NOMO-1 treated with DMSO at 0.1 percent for 48 hours (cell line): Measurements from ENCODE around the gene NRP2.

ENCODE experiments used
- DNase-seq: peaks from one replicate; lab custom pipeline; 2025; ENCODE audit not compliant: unreplicated experiment; lab: John Stamatoyannopoulos, UW

NRP2 gene

DNA sequence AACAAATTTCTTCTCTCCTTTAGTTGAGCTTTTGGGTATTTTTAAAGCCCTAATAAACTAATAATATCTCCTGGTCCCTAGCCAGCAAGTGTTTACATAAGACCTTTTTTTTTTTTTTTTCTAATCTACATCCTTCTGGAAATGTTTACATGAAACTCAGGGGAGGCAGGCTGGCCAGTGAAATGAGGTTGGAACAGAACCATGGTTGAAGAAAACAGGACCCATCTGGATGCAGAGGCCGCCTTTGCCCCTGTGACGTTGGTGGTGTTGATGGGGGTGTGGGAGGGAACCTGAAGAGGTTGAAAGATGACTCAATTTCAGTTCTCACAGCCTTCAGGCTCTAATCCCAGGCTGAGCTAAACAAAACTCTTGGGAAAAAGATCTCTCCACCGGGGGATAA is 118.5 kb downstream of the NRP2 start:
- no peak for DNase-seq

DNA sequence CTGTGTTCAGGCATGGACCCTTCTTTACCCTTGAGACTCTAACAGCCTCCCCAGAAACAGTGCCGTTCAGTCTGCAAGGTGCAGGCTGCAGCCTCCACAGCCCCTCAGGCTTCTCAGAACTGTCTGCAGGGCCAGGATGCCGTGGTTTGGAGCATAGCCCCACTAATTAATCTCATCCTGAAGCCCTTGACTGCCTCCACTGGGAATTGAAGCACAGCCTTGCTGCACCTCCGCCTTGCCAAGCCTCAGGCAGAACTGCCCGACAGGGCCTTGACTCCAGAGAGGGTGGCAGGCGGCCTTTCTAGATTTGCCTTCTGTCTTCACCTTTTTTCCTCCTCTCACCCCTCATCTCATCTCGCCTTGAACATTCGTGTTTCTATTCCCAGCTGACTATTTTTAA is 119.8 kb downstream of the NRP2 start:
- DNase-seq: no peak

DNA sequence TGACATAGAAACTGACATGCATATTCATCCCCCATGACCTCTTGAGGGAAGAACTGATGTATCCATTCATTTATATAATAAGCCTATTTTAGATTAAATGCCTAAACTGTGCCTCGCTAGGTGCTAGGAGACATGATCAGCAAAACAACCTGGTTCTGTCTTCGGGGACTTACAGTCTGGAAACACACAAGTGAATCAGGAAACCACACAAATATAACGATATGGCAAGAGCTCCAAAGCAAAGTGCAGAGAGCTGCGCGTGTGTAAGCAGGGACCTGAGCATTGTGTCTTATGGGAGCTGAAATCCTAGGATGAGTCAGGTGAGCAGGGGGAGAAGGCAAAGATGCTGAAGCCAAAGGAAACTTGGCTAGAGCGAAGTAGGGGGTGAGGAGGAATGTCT is 120.6 kb downstream of the NRP2 start:
- DNase-seq: no peak

DNA sequence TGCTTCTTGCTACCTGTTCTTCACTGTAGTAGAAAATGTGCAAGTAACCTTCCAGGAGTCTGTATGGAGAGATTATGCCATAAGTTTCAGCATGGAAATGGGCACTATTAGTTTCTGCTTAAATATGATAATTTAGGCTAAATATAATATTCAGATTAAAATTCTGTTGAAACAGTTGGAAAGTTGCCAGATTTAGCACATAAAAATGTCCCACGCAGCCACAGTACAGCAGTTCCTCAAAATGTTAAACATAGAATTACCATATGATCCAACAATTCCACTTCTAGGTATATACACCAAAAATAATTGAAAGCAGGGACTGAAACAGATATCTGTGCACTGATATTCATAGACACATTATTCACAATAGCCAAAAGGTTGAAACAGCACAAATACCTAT is 121.2 kb downstream of the NRP2 start:
- DNase-seq: peak; percentile 11

DNA sequence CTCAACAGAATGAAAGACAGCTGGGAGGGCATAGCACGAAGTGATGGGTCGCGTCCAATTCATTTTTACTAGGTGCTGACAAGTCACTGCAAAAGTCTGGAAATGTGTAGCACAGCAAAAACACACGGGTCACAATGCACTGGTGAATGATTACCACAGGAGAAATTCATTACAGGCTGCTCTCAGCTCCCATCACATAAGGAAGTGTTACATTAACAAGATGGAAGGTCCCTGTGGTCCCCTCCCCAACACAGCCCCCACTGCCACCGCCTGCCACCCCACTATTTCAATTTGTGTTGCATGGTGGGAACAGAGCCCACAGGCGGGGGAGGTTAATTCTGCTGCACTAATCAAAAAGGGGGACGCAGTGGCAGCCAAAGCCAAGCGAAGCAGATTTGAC is 122.8 kb downstream of the NRP2 start:
- no peak for DNase-seq

DNA sequence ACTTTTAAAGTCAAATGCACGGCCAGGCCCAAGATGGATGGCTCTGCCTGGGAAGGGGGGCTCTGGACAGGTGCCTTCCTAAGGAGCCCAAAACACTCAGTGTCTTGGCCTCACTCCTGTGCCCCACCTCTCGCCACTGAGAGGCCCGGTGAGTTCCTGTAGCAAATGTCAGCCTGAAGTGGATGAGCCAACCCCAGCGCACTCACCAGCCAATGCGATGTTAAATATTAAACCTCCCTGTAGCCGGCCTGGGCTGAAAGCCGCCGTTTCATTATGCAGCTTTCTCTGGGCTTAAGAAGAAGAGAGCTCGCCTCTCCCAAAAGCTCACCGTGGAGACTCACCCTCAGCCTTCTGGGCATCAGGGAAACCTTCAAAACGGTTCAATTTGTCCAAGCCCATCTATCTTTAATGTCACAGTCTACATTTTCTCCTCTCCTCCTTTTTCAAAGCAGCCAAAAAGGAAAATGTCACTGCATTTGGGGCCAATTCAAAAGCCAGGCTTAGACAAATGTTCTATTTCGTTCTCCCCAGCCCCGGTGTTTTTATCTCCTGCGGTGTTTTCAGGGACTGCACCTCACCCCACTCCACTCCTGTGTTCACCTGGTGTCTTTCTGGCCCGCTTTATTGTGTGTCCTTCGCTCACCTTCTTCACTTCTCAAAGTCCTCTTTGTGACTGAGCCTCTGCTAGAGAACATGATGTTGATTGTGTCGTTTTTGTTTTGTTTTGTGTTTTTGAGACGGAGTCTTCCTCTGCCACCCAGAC is 124.0 kb downstream of the NRP2 start:
- DNase-seq: no peak

DNA sequence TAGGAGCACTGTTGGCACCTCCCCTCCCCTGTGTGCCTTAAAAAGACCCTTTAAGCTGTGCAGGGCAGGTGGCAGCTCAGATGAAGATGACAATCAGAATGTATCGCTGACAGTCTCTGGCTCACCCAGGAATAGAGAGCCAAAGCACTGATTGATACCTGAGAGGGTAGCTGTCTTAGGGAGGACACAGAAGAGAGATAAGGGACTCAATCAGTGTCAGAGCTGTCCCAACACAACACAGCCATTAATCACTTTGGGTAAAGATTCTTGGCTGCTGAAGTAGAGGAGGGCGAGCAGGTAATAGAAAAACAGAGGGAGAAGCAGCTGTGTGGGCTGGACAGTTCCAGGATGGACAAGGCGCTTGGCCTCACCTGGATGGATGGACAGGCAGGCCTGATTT is 124.9 kb downstream of the NRP2 start:
- no peak for DNase-seq

DNA sequence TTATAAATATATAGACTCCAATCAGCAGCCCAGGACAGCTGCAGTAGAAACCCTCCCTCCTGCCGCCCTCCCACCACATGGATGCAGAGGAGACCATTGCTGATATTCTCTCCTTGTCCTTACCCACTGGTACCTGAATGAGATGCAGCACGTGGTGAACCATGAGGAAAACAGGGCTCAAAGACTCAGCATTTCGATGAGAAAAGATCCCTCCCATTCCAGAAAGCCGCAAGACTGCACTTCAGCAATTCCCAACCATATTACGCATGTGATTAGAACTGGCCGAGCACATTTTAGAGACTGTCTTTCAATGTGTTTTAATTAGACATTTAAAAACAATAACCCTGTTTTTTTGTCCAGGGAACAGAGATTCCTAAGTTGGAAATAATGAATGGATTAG is 125.5 kb downstream of the NRP2 start:
- no peak for DNase-seq

DNA sequence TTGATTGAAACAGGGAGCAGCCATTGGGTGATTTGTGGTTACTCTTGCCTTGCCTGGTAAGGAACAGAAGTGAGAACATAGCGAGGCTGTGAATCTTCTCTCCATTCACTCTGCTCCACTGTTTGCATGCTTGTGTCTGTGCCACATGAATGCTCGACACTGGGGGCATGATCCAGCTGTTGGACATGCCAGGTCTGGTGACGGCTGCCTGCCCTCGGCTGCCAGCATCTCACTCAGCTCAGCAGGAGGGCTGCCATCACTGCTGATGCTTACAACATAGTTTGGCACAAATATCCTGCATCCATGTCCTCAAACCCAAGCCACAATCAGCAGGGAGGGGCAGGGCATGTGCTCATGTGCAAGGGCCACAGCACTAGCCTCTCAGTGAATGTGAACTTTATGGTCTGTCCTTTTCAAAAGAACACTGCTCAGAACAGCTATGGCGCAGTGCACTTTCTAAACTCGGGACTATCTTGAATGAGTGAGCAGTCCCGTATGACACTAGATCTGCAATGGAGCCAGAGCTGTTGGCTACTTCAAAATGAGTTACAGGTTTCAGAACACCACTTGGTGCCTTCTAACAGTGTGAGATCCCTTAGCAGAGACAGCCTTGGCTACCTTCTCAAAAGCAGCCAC is 126.3 kb downstream of the NRP2 start:
- no peak for DNase-seq

DNA sequence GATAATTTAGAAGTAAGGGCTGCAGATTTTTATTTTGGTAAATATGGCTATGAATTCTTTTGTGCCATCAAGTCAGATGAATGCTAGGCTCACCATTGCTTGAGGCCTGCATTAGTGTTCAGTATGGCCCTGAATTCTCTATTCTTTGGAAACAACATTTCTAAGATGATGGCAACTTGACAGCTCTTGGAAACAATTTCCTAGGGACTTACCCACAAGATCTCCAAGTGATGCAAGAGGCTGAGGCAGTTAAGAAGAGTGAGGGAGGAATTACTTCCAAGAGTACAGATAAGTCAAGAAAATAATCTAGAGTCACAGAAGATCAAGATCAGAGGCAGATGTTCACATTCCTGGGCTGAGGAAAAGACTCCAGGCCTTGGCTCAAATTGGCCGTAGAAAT is 129.1 kb downstream of the NRP2 start:
- DNase-seq: no peak

DNA sequence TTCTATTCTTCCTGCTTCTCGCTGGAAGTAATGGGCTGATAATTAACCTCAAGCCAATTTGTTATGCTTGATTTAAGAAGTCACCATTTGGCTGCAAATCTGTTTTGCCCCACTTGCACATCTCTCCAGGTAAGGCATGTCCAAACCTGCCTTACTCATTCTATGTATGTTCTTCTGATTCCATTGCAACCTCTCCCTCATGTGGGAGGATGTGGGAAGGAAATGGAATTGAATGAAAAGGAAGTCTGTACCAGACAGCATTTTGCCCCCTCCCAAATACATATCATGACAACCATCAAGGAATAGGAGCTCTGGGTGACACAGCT is 131.7 kb downstream of the NRP2 start:
- DNase-seq: no peak

DNA sequence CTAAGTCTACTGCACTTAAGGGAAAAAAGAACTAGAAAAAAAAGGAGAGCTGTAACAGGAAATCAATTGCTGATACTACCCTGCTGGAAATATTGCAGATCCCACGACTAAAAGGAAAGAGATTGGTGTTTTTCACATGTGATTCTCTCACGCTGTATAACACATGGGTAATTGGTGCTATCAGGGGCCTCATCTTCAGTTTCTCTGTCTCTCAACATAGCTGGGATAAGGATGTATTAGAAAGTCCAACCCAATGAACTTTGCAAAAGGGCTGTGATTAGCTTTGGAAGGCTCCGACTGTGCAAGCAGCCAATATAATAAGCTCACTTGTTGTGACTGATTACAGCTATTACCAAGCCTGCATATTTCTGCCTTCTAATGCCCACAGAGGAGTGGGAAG is 133.4 kb downstream of the NRP2 start:
- no peak for DNase-seq

DNA sequence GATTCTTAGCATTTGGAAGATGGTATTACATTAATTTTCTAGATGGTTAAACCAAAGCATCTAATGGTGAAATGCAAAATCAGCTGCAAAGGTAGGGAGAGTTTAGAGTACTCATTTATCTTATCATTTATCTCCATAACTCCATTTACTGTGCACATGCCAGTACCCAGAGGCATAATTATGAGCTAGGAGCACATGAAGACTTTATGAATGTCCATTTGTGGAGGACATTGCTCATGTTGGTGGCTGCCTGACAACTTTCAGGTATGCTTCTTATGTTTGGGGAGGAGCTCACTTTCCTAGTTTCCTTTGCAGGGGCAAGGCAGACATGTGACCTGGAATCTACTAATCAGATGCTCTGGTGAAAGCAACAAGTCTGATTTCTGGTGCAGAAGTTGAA is 134.0 kb downstream of the NRP2 start:
- no peak for DNase-seq

DNA sequence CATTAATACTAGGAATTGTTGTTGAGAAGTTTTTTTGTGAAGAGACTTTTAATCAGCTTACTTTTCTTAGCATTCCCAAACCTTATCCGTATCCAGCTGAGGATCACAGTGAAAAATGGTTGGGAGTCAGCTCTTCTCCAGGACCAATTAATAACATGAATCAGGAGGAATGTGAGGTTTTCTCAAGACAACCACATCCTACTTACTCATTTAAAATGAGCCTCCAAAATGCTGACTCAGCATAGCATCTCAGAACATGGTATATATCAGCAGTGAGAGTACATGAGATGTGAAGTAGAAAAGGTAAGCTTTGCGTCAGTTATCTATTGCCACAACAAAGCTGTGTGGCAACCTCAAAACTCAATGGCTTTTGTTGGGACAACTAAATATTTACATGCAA is 140.3 kb downstream of the NRP2 start:
- no peak for DNase-seq

DNA sequence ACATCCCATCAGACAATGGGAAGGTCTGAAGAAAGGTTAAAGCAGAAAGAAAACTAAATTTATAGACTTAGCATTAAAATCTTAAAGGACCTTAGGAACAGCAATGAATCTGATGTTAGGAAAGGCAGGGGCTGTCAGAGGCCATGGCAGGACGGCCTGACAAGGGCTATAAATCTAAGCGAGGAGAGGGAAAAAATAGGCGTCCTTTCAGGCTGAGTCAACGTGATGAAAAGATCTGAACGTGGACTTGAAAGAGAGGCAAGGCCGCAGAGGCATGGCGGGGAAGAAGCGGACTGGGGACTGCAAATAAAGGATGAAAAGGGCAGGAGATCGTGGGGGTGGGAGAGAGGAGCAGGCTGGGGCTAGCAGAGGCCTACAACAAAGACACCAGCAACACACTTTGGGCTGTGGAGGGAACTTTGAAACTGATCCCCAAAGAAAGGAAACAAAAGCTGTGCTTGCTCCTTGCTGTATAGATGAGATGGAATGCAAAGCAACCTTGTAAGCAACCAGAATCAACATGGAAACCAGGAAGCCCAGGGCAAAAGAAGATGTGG is 145.6 kb downstream of the NRP2 start:
- DNase-seq: no peak

DNA sequence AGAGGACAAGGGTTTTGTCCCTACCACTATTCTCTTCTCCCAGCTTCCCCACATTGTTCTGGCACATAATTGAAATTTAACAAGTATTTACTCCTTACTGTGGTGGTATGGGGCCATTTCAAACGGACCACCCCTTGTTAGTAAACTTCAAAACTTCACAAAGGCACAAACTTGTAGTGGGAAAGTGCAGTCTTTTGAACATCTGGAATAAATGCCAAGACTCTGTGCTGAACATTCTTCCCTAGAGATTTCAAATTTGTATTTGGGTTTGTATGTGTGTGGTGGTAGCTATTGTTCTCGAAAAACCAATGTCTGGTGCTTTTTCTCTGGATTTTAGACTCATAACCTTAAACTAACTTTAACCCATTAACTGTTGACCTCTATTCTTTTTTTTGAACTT is 151.6 kb downstream of the NRP2 start:
- DNase-seq: no peak

DNA sequence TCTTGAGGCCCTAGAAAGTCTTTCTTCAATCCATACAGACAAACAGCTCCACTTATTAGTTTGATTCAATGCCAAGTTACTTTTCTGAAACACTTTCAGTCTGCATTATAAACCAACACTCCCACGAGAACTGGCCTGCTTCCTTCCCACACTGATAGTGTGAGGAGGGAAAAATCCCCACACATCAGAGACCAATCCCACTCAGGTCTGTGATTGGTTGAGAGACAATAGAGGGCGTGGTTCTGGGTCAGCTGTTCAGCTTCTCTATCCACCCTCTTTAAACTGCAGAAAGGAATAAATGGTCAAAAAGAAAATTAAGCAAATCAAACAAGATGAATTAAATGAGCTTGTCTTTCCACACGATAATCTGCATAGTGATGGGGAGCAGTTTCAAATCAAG is 152.5 kb downstream of the NRP2 start:
- DNase-seq: no peak

DNA sequence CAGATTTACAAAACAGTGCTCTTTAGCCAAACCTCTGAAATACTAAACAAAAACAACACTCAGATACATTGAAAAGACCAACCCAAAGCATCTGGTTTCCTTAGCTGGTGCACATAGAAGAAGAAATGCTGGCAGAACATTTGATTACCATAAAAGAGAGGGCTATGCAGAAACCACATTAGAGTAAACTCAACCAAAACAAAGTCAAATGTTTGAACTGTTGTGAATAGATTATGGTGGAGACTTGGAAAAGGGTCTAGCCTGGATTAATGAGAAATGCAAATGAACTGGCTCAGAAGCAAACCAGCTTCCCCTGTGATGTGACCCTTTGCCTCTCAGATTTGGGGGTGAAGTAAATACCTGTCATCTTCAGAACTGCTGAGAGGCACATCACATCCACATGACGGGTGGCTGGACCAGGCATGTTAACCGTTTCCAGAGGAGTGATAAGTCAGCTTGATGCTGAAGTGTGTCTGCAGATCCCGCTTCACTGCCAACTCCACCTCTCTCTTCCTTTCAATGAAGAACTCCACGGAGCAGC is 153.0 kb downstream of the NRP2 start:
- no peak for DNase-seq

DNA sequence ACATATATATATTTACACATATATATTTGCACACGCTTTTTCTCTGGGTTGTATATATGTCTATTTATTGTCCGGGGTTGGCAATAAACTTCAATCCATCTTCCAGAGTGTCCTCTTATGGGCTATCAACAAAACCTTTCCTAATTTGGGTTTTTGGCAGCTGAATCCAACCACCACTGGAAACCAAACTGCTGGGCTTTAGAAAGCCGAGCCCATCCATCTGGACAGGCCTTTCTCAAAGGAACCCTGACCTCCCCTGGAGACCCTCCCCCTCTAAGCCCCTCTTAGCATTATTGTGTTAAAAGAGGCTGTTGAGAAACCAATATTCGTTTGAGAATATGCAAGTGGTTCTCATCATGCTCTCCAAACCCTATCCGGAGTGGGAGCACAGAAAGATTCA is 153.6 kb downstream of the NRP2 start:
- DNase-seq: no peak

DNA sequence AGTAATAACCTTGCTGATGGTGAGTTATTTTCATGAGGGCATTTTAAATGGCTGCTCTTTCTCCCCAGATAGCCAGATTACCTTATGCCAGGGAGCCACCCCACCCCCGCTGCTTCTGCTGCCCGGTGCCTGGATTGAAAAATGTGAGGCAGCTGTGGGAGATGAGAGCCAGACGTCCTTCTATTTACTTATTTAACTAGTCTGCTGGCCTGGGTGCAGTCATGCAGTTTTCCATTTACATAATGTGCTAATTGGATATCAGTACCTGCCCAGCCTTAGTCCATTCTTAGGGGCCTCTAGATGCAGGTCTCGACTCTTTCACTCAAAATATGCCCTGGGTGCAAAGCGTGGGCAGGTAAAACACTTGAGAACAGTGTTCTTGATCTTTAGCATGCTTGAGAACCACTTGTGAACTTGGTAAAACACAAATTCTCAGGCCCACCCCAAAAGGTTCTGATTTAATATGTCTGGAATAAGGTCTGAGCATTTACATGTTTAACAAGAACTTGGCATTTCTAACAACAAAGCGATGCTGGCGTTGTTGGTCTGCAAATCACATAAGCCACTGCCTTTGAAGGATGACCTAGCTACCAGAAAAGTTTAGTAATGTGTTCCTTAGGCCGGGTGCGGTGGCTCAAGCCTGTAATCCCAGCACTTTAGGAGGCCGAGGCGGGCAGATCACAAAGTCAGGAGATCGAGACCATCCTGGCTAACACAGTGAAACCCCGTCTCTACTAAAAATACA is 154.3 kb downstream of the NRP2 start:
- DNase-seq: no peak

DNA sequence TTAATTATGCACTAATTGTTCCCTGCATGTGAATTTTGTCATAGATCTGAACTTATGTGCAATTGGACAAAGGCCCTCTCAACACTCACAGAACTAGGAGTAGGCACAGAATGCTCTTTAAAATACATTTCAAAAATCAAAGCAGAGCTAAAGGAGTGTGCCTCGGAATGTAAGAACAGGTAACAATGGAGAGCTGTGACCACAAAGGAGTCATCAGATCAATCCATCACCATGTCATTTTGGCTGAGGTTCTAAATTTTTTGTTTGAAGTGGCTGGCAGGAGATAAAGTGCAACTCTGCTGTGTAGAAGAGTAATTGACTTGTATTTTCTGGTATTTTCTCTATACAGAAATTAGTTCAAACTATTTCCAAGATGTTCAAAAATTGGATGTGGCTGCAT is 155.4 kb downstream of the NRP2 start:
- no peak for DNase-seq

DNA sequence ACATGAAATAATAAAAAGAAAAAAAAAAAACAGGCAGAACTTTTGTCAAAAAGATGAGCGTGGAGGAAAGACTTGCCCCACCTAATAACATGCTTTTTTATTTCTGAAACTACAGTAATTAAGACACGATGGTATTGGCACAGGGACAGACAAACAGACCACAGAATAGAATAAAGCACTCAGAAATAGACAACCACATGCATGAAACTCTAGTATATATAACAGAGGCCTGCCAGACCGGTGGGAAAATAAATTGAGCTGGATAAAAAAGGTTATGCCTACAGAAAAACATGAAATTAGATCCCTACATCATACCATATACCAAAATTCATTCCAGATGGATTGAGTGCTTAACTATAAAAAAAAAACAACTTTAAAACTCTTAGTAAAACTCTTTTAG is 163.1 kb downstream of the NRP2 start:
- no peak for DNase-seq
